ENCODE measurements around the gene APOE.
"Not testable (repeated sequence)": the region's sequence is repeated elsewhere in the genome, so short reads cannot be mapped to it uniquely, and the experiment has no call there.

Gene APOE

GRCh38 chr19:44886141-44886540 lies 19.5 kb upstream of the APOE start:
- DNase-seq = no peak

DNA sequence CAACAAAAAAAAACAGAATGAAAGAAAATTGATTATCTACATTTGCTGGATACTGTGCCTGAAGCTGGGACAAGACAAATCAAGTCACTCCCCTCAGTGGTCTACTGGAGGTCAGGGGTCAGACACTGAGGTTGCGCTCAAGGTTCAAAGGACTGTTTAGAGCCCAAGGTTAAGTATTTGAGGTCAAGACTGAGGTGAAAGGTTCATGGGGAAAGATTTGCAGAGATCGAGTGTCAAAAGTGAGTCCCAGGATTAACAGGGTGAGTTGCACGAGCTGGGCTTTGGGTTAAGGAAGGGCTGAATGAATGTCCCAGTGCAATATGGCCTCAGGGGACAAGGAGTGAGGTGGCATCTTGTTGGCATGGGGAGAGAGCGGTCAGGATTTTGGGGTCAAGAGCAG lies 17.9 kb upstream of the APOE start:
- DNase-seq = no peak

GRCh38 chr19:44888335-44888734 lies 17.3 kb upstream of the APOE start:
- not testable (repeated sequence) for DNase-seq

DNA sequence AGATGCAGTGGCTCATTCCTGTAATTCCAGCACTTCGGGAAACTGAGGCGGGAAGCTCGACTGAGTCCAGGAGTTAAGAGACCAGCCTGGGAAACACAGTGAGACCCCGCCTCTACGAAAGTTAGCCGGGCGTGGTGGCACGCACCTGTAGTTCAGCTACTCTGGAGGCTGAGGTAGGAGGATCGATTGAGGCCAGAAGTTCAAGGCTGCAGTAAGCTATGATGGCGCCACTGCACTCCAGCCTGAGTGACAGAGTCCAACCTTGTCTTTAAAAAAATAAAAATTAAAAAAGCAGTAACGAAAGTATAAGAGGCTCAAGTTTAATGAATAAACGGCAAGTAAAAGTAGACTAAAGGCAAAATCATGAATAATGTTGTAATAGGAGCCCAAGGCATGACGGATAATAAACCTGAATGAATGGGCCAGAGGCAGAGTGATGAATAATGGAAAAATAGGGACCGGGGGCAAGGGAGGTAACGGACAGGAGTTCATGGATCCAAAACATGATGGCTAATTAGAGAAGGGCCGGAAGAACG lies 15.7 kb upstream of the APOE start:
- DNase-seq = no peak

DNA sequence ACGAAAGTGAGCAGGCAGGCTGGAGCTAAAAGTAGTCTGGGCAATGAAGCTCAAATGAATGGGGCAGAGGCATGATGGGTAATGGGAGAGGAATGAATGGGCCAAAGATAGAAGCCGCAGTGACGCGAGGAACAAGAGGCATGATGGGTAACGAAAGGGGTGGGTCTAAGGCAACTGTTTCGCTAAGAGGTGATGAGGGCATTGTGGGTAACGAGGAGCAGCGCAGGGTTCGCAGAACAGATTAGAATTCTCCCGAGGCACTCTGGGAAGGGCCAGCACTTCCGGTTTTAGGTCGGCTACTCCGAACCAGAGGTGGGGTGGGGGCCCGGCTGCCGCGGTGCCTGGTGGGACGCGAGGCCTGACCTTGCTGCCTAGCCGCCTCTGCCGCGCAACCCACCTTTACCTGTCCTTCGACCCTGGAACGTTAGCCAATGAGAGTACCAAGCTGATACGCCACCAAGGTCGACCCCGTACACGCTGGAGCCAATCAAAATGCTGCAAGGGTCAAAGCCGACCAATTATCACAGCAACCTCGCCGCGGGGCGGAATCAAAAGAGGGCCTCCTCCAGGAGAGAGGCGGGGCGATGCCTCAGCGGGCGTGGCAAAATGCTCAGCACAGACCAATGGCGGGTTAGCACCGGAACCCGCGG lies 15.1 kb upstream of the APOE start:
- DNase-seq = peak; percentile 100

- DNase-seq = no peak
Measured at GRCh38 chr19:44891016-44891882, 14.3 kb upstream of the APOE start, which contains the start of gene TOMM40. TOMM40 (plus strand) TSS chr19:44891254; CDS start chr19:44891416, 162 bp downstream.

GRCh38 chr19:44892932-44893331 lies 12.7 kb upstream of the APOE start:
- DNase-seq = no peak

- DNase-seq = no peak
Measured at GRCh38 chr19:44893332-44894051, 12.1 kb upstream of the APOE start.

DNA sequence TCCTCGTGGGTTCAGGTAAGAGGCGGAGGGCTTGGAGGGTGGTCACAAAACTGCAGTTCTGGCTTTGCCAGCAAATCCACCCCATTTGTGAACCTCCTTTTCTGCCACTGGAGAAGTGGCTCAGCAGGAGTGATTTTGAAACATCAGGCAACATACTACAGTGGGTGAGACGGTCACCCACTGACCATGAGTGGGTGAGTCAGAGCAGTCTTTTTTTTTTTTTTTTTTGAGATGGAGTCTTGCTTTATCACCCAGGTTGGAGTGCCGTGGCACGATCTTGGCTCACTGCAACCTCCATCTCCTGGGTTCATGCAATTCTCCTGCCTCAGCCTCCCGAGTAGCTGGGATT lies 11.6 kb upstream of the APOE start:
- DNase-seq = no peak

- no peak for DNase-seq
Measured at GRCh38 chr19:44894946-44895345, 10.7 kb upstream of the APOE start.

GRCh38 chr19:44897835-44898234 lies 7.8 kb upstream of the APOE start:
- DNase-seq = no peak

- no peak for DNase-seq
Measured at GRCh38 chr19:44900328-44901244, 5.0 kb upstream of the APOE start.

DNA sequence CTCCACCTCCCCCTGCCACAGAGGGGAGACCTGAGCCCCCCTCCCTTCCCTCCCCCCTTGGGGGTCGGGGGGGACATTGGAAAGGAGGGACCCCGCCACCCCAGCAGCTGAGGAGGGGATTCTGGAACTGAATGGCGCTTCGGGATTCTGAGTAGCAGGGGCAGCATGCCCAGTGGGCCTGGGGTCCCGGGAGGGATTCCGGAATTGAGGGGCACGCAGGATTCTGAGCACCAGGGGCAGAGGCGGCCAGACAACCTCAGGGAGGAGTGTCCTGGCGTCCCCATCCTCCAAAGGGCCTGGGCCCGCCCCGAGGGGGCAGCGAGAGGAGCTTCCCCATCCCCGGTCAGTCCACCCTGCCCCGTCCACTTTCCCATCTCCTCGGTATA lies 2.4 kb upstream of the APOE start:
- no peak for DNase-seq

DNA sequence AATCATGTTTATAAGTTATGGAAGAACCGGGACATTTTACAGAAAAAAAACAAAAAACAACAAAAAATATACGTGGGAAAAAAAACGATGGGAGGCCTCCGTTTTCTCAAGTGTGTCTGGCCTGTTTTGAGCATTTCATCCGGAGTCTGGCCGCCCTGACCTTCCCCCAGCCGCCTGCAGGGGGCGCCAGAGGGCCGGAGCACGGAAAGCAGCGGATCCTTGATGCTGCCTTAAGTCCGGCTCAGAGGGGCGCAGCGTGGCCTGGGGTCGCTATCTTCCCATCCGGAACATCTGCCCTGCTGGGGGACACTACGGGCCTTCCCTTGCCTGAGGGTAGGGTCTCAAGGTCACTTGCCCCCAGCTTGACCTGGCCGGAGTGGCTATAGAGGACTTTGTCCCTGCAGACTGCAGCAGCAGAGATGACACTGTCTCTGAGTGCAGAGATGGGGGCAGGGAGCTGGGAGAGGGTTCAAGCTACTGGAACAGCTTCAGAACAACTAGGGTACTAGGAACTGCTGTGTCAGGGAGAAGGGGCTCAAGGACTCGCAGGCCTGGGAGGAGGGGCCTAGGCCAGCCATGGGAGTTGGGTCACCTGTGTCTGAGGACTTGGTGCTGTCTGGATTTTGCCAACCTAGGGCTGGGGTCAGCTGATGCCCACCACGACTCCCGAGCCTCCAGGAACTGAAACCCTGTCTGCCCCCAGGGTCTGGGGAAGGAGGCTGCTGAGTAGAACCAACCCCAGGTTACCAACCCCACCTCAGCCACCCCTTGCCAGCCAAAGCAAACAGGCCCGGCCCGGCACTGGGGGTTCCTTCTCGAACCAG lies 1.8 kb upstream of the APOE start:
- no peak for DNase-seq

DNA sequence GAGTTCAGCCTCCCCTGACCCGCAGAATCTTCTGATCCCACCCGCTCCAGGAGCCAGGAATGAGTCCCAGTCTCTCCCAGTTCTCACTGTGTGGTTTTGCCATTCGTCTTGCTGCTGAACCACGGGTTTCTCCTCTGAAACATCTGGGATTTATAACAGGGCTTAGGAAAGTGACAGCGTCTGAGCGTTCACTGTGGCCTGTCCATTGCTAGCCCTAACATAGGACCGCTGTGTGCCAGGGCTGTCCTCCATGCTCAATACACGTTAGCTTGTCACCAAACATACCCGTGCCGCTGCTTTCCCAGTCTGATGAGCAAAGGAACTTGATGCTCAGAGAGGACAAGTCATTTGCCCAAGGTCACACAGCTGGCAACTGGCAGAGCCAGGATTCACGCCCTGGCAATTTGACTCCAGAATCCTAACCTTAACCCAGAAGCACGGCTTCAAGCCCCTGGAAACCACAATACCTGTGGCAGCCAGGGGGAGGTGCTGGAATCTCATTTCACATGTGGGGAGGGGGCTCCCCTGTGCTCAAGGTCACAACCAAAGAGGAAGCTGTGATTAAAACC lies 1.1 kb upstream of the APOE start:
- DNase-seq = no peak

- DNase-seq = no peak
Measured at GRCh38 chr19:44907613-44908012, 2.0 kb downstream of the APOE start.

DNA sequence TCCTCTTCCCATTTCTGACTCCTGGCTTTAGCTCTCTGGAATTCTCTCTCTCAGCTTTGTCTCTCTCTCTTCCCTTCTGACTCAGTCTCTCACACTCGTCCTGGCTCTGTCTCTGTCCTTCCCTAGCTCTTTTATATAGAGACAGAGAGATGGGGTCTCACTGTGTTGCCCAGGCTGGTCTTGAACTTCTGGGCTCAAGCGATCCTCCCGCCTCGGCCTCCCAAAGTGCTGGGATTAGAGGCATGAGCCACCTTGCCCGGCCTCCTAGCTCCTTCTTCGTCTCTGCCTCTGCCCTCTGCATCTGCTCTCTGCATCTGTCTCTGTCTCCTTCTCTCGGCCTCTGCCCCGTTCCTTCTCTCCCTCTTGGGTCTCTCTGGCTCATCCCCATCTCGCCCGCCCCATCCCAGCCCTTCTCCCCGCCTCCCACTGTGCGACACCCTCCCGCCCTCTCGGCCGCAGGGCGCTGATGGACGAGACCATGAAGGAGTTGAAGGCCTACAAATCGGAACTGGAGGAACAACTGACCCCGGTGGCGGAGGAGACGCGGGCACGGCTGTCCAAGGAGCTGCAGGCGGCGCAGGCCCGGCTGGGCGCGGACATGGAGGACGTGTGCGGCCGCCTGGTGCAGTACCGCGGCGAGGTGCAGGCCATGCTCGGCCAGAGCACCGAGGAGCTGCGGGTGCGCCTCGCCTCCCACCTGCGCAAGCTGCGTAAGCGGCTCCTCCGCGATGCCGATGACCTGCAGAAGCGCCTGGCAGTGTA lies 2.7 kb downstream of the APOE start:
- DNase-seq = no peak

GRCh38 chr19:44908836-44909261 lies 3.3 kb downstream of the APOE start:
- no peak for DNase-seq

DNA sequence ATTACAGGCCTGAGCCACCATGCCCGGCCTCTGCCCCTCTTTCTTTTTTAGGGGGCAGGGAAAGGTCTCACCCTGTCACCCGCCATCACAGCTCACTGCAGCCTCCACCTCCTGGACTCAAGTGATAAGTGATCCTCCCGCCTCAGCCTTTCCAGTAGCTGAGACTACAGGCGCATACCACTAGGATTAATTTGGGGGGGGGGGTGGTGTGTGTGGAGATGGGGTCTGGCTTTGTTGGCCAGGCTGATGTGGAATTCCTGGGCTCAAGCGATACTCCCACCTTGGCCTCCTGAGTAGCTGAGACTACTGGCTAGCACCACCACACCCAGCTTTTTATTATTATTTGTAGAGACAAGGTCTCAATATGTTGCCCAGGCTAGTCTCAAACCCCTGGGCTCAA lies 4.2 kb downstream of the APOE start:
- no peak for DNase-seq

- not testable (repeated sequence) for DNase-seq
Measured at GRCh38 chr19:44911896-44912295, 6.3 kb downstream of the APOE start.

Data from NCI-H446 treated with DMSO at 0.1 percent for 48 hours (cell line).